ENCODE results near the gene GAN.

GAN gene, protein sequence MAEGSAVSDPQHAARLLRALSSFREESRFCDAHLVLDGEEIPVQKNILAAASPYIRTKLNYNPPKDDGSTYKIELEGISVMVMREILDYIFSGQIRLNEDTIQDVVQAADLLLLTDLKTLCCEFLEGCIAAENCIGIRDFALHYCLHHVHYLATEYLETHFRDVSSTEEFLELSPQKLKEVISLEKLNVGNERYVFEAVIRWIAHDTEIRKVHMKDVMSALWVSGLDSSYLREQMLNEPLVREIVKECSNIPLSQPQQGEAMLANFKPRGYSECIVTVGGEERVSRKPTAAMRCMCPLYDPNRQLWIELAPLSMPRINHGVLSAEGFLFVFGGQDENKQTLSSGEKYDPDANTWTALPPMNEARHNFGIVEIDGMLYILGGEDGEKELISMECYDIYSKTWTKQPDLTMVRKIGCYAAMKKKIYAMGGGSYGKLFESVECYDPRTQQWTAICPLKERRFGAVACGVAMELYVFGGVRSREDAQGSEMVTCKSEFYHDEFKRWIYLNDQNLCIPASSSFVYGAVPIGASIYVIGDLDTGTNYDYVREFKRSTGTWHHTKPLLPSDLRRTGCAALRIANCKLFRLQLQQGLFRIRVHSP

DNA sequence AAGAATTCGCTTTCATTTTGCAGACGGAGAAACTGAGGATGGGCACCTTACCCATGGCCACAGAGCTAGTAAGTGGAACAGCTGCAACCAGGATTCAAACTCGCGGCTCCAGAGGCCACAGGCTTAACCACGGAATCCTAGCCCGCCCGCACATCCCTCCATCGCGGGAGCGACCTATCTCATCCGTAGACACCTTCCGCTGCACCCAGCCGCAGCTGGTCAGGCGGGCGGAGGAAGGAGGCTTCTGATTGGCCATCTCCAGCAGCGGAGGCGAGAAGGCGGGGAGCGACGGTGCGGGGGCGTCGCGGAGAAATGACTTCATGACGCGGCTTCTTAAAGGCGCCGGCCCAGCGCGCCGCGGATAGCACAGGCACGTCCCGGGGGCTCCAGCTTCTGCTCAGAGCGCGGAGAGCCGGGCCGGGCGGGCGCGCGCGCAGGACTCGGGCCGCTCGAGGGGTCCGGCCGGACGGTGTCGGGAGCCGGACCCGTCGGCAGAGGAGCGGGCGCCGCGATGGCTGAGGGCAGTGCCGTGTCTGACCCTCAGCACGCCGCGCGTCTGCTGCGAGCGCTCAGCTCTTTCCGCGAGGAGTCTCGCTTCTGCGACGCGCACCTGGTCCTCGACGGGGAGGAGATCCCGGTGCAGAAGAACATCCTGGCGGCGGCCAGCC lies at the start of gene GAN:
Gene GAN, plus strand, starts transcription at position 360 of the 668 bp plus-strand sequence. Its CDS starts 152 bp downstream, at position 512.
- DNase-seq, result peak; percentile 93

DNA sequence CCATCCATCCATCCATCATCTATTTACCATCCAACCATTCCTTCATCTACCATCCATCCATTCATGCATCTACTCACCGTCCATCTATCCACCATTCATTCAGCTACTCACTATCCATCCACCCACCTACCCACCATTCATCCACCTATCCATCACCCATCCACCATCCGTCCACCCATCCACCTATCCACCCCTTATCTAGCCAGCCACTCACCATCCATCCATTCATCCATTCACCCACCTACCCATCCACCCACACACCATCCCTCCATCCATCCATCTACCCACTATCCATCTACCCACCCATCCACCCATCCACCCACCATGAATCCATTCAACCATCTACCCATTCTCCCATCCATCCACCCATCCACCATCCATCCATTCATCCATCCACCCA lies 49.7 kb upstream of the GAN start:
- DNase-seq, result no peak

DNA sequence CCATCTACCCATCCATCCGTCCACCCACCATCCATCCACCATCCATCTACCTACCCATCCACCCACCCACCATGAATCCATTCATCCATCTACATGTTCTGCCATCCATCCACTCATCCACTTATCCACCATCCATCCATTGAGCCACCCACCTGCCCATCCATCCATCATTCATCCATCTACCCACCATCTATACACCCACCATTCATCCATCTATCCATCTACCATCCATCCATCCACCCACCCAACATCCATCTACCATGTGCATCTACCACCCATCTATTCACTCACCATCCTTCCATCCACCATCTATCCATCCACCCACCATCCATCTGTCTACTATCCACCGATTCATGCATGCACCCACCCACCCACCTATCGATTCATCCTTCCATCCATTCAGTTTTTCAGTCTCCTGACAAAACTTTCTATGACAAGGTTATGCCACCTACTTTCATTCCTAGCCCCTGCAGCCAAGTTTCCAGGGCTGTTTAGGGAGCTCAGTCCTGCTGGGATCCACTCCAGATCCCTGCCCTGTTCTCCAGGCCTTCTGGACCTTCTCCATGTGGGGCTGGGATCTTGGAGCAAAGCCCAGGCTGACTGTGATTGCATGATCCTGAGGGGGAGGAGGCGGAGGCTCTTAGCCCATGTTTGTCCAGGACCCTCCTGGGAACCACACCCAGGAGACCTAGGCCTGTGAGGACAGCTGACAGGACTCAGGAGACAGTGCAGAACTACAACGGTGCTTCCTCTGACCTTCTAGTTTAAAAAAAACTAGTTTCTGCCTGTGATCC lies 48.9 kb upstream of the GAN start:
- DNase-seq, result no peak

DNA sequence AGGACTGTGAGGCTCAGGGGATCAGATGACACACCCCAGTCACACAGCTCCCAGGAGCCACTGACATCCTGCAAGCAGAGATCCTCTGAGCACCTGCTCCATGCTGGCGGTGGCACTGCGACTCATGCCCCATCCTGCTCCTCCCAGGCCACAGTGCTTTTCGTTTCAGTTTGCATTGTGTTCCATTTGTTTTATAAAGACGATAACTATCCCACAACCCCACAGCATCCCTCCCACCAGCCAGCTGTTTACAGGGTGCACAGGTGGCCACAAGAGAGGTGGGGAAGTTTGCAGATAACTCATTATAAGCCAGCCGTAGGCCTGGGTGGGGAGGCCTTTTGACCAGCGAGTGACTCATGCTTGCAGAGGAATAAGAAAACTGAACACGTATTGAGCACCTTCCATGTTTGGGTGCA lies 48.1 kb upstream of the GAN start:
- DNase-seq, result peak; percentile 11

DNA sequence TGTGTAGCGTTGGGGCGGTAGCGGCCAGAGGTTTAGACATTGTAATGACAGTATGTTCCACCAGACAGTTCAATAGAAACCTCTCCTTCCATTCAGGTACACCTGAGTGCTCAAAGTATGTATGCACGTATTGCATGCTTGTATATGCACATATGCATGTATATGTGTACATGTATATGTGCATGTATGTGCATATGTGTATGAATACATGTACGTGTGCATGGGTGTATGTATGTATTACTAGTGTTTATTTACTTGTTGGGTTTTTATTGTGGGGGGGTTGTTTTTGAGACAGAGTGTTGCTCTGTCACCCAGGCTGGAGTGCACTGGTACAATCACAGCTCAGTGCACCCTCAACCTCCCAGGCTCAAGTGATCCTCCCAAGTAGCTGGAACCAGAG lies 46.3 kb upstream of the GAN start:
- no peak for DNase-seq

DNA sequence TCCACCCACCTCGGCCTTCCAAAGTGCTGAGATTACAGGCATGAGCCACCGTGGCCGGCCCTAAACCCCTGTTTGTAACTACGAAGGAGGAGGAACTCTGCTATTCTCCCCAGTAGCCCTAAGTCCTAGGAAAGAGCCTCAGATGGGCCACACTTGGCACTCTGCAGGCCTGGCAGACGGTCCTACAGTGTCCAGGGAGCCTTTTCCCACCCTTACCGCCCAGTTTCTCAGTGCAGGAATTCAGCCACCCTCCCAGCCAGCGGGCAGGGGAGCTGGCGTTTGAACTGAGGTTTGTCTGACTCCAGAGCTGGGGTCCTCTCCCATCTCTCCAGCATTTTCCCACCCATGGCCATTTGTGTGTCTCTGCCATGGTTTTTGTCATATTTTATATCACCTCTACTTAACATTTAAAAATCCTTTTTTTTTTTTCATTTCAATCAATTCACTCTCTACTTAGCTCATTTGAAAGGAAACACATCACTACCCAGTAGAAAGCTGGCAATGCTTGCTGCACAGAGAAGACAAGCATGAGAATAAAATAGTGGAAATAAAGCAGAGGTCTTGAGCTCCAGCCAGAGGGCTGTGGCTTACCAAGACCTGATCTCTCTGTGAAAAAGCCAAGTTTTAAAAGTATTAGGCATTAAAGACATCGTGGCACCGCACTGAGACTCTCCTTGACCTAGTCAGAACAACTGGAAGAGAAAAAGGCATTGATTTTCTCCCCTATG lies 41.4 kb upstream of the GAN start:
- DNase-seq, result no peak

DNA sequence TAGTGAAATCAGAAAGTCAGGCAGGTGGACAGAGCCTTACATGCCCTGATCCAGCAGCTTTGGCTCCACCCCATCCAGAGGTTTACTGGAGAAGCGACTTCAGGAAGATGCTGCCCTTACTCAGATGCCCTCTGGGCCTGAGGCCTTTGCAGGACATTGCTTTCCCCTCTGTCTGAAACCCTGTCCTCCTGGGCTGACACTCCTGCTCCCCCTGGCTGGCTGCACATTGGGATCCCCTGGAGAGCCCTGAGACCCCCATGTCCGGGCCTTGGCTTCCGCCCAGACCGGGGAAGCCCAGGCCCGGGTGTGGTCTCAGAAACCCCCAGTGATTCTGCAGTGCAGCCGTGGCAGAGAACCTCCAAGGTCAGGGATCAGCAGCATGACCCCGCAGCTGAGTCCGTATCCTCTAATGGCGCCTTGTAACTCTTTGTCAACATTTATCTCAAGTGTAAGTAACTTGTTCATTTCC lies 39.7 kb upstream of the GAN start:
- DNase-seq, result no peak

DNA sequence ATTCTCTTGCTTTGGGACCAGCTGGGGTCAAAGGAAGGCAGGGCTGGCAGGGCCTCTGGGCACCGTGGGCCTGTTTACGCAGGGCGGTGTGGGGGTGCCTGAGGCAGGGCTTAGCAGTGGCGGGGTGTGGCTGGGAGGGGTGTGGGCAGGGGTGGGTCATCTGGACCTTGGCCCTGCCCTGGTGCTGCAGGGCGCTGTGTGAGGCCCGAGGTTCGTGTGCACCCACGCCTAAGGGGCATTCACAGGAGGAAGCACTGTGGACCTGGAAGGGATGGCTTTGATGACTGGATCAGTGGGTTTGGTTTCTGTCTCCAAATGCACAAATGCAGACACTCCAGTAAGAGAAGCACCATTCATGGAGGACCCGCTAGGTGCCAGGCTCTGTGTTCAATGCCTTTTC lies 39.0 kb upstream of the GAN start:
- no peak for DNase-seq

DNA sequence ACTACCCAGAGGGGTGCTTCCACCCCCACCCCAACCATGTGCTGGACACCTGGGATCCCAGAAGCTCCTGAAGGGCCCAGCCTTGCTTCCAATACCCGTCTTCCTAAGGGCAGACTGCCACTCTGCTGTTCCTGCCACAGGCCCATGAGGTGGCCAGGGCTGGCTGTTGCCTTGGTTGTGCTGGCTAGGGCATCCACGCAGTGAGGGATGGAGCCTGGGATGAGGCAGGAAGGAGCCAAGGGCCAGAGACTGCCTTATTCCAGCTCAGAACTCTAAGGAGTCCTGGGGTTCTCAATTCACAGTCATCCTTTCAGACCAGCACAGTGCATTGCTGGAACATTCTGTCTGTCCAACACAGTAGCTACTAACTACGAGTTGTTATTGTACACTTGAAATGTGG lies 38.4 kb upstream of the GAN start:
- no peak for DNase-seq

DNA sequence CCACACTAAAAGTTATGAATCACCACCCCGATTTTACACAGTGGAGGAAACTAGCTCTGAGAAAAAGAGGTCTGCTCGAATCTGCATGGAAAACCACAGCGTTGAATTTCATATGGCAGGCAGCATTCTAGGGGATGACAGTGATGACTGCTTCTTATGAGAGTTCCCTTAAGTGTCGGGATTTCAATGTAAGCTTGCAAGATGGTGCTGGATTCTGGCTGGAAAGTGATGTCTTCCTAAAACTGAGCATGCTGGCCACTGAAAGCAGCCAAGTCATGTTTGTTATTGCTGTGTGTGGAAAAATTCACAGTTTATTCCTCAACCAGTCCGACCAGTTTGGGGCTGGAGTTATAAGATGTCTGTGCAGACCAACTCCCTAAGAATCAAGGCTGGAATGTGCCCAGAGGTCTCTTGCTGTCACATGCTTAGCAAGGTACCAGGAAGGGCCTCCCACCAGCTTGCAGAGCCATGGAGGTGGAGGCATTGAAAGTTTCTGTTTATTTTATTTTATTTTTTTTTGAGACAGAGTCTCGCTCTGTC lies 37.2 kb upstream of the GAN start:
- no peak for DNase-seq

DNA sequence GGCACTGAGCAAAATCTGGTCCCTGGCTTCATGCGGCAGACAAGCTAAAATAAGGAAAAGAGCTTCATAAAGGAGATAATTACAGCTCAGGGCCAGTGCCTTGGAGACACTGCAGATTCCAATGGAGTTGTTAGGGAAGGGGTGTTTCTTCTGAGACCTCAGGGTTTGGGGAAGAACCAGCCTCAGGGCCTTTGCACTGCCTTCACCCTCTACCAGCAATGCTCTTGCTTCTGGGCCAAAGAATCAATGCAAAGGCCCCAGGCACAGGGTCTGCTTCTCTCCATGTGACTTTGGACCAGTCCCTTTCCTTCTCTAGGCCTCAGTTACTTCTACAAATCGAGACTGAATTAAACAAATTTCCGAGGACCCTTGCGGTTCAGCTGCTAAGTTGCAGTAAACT lies 36.2 kb upstream of the GAN start:
- DNase-seq, result no peak

DNA sequence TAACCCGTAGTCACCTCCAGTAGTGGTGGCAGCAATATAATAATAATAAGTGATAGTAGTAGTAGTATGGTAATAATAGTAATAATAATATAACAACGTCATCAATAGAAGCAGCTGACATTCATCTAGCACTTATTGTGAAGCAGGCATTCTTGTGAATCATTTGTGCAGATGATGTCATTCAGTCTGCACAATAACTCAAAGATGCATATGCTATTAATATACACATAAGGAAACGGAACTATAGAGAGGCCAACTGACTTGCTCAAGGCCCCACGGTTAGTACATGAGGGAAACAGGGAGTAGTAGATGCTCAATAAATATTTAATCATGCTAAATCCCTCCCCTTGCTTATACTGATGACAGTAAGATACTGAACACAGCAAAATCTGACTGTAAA lies 35.4 kb upstream of the GAN start:
- no peak for DNase-seq

DNA sequence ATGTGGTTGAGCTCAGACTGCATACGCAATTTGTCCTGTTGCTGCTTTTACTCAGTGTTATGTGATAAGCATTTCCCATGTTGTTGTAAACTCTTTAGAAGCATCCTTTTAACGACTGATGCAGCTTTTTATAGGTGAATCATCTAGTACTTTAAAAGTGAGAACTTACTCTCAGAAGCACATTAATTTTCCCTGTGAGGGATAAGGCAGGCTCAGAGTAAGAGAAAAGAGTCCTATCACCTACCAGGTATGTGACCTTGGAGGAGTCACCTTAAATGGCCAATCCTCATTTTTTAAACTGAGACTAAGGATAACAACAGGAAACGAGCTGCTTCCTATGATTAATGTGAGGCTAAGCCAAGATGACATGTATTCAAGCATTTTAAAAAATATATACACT lies 34.4 kb upstream of the GAN start:
- DNase-seq, result no peak

DNA sequence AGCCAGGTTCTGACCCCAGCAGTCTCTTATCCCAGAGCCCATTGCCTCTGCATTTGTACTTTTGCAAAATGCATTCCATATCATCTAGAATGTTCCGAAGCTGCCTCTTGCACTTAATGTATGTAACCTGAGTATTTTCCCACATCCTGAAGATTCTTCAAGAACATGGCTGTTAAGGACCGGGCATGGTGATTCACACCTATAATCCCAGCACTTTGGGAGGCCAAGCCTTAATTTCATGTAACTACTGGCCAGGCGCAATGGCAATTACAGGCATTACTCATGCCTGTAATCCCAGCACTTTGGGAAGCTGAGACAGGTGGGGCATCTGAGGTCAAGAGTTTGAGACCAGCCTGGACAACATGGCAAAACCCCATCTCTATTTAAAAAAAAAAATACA lies 31.7 kb upstream of the GAN start:
- DNase-seq, result no peak

DNA sequence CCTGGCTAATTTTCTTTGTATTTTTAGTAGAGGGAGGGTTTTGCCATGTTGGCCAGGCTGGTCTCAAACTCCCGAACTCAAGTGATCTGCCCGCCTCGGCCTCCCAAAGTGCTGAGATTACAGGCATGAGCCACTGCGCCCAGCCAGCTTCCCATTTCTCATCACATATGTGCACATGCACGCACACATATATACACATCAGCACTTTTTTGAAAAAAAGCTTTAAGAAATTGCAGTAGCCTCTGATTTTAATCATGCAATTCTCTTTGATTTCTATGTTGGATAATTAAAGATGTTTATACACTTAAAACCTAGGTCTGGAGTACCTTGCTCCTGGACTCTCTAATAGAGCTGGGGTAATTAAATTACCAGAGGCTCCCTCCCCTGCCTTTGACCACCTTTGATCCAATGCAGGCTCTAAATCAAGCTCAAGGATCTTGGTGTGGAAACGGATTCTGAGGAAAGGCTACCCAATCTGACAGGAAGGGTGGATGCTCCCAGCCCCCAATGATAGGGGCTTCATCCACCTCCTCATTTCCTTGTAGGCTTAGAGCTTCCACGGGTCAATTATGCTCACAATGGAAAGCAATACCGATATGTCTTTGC lies 29.7 kb upstream of the GAN start:
- DNase-seq, result no peak

DNA sequence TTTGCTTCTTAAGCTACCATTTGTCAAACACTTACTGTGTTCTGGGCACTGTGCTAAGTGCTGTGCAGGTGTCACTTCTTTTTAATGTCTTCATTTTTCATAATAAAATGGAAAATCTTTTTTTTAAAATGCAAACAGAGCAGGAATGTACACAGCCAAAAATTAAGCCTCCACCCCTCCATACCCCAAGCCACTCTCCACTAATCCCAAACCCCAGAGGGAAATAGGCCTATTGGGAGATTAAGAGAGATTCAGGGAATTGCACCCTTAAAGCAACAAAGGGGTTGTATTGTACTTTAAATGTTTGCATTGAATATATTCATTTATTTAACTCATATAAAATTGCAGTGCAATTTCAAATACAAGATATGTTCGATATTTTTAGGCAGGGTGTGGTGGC lies 28.6 kb upstream of the GAN start:
- no peak for DNase-seq

DNA sequence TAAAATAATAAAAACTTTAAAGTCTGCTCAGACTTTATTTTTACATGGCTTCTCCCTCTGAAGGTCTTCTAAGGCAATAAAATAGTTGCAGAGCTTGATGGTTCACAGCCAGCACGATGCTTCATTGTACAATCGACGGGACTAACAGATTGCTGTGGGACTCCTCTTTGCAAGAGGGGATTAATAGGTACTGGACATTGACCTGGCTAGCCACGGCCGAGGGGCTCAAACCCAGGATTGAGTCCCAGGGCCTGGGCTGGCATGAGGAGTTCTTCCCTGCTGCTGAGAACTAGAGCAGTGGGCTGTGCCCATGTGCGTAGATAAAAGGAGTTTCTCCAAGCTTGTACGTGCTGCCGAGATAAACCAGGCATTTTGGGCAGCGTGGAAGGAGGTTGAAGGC lies 23.6 kb upstream of the GAN start:
- DNase-seq, result no peak

DNA sequence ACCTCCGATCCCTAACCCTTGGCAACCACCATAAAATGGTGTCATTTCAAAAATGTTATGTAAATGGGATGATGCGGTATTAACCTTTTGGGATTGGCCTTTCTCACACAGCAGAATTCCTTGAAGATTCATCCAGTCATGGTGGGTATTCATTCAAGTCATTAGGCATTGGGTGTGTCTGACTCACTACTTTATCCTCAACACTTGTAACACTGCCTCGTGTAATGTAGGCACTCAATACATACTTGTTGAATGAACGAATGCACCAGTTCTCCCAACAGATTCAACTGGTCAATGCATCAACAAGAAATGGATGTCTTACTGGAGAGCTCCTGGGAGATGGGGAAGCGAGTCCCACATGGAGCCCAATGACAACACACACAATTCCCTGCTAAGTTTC lies 21.8 kb upstream of the GAN start:
- DNase-seq, result no peak

DNA sequence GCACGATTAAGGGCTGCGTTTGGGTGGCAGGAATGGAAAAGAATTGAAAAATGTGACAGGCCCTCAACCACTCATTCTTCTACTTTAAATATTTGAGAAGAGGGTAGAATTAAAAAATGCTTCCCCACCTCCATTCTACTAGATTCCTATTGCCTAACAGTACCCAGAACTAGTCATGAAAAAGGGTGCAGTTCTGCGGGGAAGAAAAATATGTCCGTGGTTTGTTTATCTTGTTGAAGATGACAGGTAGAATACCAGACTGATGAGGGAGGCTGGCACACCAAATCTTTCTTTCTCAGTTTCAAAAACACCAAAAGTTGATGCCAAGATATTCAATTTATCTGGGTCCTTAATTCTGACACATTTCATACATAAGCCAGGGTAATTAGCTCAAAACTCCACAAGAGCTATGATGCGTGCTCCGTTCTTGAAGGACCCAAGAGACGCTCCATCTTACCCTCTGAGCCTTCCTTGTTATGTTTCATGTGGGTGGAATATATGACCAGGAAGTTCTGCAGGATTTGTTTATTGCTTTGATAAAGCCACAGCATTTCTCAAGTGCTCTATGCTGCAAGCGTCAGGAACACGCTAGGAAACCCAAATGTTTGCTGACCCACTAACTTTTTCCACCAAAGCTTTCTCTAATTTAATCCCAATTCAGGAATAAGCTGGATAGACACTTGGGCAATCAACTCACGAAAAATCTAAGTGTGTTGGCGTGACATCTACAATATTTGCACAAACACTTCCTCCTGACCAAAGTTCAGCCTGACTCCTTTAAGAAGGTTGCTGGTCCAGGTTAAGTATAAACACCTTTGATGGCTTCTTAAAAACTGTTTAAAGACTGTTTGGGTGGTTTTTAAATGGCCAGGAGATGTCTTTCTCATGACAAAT lies 20.6 kb upstream of the GAN start:
- no peak for DNase-seq

DNA sequence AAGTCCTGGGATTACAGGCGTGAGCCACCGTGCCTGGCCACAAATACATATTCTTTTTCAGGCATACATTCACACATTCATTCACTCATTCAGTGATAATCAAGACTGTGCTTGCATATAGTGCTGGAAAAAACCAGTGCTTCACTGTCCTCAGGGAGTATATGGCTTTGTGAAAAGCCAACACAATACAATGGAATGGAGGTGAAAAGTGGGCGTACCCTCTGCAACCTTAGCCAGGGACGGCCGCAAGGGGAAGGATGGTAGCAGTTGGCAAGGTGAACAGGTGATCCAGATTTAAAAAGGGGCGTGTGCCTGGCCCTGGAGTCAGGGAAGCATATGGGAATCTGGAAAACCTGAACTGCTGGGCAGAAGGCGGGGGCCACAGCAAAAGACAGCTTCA lies 18.1 kb upstream of the GAN start:
- no peak for DNase-seq

DNA sequence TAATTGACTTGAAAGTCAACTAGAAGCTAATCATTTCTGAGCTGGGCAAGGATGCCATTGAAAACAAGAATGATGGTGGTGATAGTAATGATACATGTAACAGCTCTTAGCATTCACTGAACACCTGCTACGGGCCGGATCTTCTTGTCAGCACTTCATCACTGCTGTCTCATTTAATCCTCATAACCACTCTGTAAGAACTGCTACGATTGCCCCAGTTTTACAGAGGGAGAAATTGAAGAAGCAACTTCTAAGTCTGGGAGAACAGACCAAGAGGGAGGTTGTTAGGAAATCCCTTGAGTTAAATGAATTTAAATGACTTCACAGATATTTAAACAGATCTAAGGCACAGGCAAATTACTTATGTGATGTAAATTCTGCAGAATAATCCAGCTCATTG lies 7.0 kb upstream of the GAN start:
- DNase-seq, result no peak

Data from NCI-H345 (cell line).